ENCODE data around the gene ACIN1. TPM values are rescaled to one million over a fixed set of nuclear protein-coding genes. Genes with fewer than 3 reads are reported as not detected.

Gene ACIN1
- total and polyA plus RNA-seq, 2 of the 13 experiments (the other 11 are each of a cell fraction or from before 2014, with no cell fraction given): 165 to 183 TPM

DNA sequence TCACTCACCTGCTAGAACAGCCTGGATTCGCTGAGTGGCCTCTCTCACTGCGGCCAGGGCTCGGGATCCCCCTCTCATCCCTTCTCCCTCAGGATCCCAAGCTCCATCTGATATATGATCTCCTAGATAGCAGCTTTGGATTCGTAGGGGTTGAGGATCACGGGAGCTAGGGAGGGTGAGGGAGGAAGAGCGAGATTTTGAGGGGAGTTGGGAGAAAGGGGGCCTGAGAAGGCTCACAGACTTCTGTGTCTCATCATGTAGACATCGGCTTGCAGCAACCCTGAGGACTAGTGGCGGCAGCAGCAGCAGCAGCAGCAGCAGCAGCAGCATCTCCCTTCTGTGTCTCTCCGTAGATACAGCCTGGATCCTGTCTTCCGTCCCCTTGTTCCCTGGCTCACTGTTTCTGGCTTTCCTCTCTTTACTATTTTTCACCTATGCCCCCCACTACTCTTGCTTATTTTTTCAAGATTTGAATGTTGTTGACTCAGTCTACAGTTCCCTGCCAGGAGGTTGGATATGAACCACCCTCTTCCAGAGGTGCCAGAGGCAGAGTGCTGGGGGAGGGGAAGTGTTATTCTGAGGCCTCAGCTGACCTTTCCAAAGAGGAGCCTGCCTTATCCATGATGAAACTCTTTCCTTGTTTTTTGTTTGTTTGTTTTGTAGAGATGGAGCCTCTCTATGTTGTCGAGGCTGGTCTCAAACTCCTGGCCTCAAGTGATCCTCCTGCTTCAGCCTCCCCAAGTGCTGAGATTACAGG, 9.8 kb upstream of the ACIN1 start, which contains the start of gene CIROP (continued):
- TF ChIP-seq SOX13 (IDR thresholded peaks at IDR 0.05) (no peak), SOX13 (CRISPR knock-in tag; conservative IDR thresholded peaks at IDR 0.05 in 1 of 2, IDR thresholded peaks at IDR 0.05 in 1 of 2) (no peak; a peak in 1 of 4 replicates), IRX3 (CRISPR knock-in tag; IDR thresholded peaks at IDR 0.05; ENCODE audit: borderline replicate concordance, low read depth) (no peak), KDM5B (CRISPR knock-in tag; IDR thresholded peaks at IDR 0.05; ENCODE audit: borderline replicate concordance) (peak; percentile 73; the same call in 1 of the 2 replicates), RELA (CRISPR knock-in tag; IDR thresholded peaks at IDR 0.05) (no peak), KLF9 (CRISPR knock-in tag; IDR thresholded peaks at IDR 0.05; ENCODE audit: low read depth) (no peak), GMEB2 (CRISPR knock-in tag; IDR thresholded peaks at IDR 0.05; ENCODE audit: low read depth) (no peak), FIP1L1 (IDR thresholded peaks at IDR 0.05; ENCODE audit: borderline replicate concordance, insufficient read depth, low read depth, low read length) (no peak), KDM2A (CRISPR knock-in tag; IDR thresholded peaks at IDR 0.05; ENCODE audit: borderline replicate concordance, low read depth) (no peak), ZNF251 (CRISPR knock-in tag; IDR thresholded peaks at IDR 0.05) (no peak), ZNF44 (CRISPR knock-in tag; IDR thresholded peaks at IDR 0.05) (no peak), IKZF5 (CRISPR knock-in tag; IDR thresholded peaks at IDR 0.05) (peak; percentile 44; the same call in 1 of the 2 replicates), PTBP1 (IDR thresholded peaks at IDR 0.05; ENCODE audit: low read depth, low read length, poor library complexity, severe bottlenecking) (no peak), ZMAT3 (CRISPR knock-in tag; conservative IDR thresholded peaks at IDR 0.05) (no peak), CAMTA2 (CRISPR knock-in tag; IDR thresholded peaks at IDR 0.05; ENCODE audit: borderline replicate concordance) (no peak), ZNF143 (CRISPR knock-in tag; IDR thresholded peaks at IDR 0.05) (0 out of 2 replicates have a peak, but pooled peaks have one; percentile 29), KAT7 (CRISPR knock-in tag; IDR thresholded peaks at IDR 0.05; ENCODE audit: borderline replicate concordance) (no peak), ZNF598 (CRISPR knock-in tag; IDR thresholded peaks at IDR 0.05; ENCODE audit: borderline replicate concordance) (no peak), ZNF761 (CRISPR knock-in tag; conservative IDR thresholded peaks at IDR 0.05) (no peak), EEA1 (CRISPR knock-in tag; IDR thresholded peaks at IDR 0.05; ENCODE audit: borderline replicate concordance) (no peak), ZNF841 (CRISPR knock-in tag; IDR thresholded peaks at IDR 0.05; ENCODE audit: borderline replicate concordance) (no peak)
- TF ChIP-seq, protein P1, sequence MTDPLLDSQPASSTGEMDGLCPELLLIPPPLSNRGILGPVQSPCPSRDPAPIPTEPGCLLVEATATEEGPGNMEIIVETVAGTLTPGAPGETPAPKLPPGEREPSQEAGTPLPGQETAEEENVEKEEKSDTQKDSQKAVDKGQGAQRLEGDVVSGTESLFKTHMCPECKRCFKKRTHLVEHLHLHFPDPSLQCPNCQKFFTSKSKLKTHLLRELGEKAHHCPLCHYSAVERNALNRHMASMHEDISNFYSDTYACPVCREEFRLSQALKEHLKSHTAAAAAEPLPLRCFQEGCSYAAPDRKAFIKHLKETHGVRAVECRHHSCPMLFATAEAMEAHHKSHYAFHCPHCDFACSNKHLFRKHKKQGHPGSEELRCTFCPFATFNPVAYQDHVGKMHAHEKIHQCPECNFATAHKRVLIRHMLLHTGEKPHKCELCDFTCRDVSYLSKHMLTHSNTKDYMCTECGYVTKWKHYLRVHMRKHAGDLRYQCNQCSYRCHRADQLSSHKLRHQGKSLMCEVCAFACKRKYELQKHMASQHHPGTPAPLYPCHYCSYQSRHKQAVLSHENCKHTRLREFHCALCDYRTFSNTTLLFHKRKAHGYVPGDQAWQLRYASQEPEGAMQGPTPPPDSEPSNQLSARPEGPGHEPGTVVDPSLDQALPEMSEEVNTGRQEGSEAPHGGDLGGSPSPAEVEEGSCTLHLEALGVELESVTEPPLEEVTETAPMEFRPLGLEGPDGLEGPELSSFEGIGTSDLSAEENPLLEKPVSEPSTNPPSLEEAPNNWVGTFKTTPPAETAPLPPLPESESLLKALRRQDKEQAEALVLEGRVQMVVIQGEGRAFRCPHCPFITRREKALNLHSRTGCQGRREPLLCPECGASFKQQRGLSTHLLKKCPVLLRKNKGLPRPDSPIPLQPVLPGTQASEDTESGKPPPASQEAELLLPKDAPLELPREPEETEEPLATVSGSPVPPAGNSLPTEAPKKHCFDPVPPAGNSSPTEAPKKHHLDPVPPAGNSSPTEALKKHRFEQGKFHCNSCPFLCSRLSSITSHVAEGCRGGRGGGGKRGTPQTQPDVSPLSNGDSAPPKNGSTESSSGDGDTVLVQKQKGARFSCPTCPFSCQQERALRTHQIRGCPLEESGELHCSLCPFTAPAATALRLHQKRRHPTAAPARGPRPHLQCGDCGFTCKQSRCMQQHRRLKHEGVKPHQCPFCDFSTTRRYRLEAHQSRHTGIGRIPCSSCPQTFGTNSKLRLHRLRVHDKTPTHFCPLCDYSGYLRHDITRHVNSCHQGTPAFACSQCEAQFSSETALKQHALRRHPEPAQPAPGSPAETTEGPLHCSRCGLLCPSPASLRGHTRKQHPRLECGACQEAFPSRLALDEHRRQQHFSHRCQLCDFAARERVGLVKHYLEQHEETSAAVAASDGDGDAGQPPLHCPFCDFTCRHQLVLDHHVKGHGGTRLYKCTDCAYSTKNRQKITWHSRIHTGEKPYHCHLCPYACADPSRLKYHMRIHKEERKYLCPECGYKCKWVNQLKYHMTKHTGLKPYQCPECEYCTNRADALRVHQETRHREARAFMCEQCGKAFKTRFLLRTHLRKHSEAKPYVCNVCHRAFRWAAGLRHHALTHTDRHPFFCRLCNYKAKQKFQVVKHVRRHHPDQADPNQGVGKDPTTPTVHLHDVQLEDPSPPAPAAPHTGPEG (CRISPR knock-in tag; IDR thresholded peaks at IDR 0.05): no peak

Data from HepG2 (cell line).